Left ventricle myocardium inferior (tissue), 1 donor: ENCODE results near the gene GABRG2. TPM values are rescaled to one million over a fixed set of nuclear protein-coding genes. Genes with fewer than 3 reads are reported as not detected.

Experiments used
- DNase-seq: peaks from one replicate; pipeline ENCODE4 v3.0.0-alpha.2; 2020
- H3K27ac ChIP-seq: fragments of 200-600 bp; replicated peaks from 2 replicates; pipeline ENCODE4 v1.8.0; 2021
- H3K27me3 ChIP-seq: fragments of 200-600 bp; 2 replicates; pipeline ENCODE4 v1.8.0; 2021; ENCODE audit warnings: low read depth
- H3K36me3 ChIP-seq: fragments of 200-600 bp; 2 replicates; pipeline ENCODE4 v1.8.0; 2021
- H3K4me1 ChIP-seq: fragments of 200-600 bp; 2 replicates; pipeline ENCODE4 v1.8.0; 2021
- H3K4me3 ChIP-seq: fragments of 200-600 bp; 2 replicates; pipeline ENCODE4 v1.8.0; 2021; ENCODE audit warnings: mild to moderate bottlenecking, moderate library complexity
- H3K9me3 ChIP-seq: fragments of 200-600 bp; replicated peaks from 2 replicates; pipeline ENCODE4 v1.8.0; 2021
- intact Hi-C: fragments of 100-400 bp; cut with micrococcal nuclease; formaldehyde crosslinking; loops from one replicate; pipeline ENCODE4 v1.11.0; 2022
- total RNA-seq: library from RNA; stranded (reverse); fragmentation: NEBNext Ultra II Directional; extraction: Animal tissue kit (Norgen Biotek cat#: 25700); gene quantifications from one replicate; pipeline ENCODE4 v1.2.1, GENCODE V29; 2021
- TF ChIP-seq, protein P1 (sequence below): fragments of 200-600 bp; IDR thresholded peaks from 2 replicates; pipeline ENCODE4 v1.8.0; 2021; ENCODE audit warnings: antibody characterized with exemption, mild to moderate bottlenecking, borderline replicate concordance
- donor health status: DM: no; HTN: yes; CAD: no; lungs with severe emphysema.

The GABRG2 gene
- total RNA-seq, 1 donor from 2014 or later: not detected

DNA sequence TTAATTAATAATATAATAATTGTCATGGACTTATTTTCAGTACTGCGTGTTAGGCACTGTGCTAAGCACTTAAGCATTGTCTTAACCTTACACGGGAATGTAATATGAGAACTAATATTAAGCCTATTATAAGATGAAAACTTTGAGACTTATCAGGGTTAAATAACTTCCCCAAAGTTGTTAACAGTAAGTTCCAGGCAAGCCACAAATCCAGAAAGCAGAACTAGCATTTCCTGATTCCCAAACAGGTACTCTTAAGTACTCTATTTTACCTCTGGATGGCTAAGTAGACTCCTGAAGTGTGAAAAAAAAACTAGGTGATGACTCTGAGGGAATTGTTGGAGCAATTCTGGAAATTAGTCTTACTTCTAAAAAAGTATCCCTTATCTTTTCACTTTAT lies 23.8 kb downstream of the GABRG2 start:
- DNase-seq: no peak
- Histone ChIP-seq H3K9me3 (no peaks in the 10 kb centered on the region), H3K27ac (no peak overlapping the region), H3K36me3 (no peaks in the 10 kb centered on the region), H3K4me1 (no peaks in the 10 kb centered on the region), H3K27me3 (no peaks in the 10 kb centered on the region), H3K4me3 (no peak overlapping the region)
- intact Hi-C loops: no loop called here
- TF ChIP-seq, protein P1, sequence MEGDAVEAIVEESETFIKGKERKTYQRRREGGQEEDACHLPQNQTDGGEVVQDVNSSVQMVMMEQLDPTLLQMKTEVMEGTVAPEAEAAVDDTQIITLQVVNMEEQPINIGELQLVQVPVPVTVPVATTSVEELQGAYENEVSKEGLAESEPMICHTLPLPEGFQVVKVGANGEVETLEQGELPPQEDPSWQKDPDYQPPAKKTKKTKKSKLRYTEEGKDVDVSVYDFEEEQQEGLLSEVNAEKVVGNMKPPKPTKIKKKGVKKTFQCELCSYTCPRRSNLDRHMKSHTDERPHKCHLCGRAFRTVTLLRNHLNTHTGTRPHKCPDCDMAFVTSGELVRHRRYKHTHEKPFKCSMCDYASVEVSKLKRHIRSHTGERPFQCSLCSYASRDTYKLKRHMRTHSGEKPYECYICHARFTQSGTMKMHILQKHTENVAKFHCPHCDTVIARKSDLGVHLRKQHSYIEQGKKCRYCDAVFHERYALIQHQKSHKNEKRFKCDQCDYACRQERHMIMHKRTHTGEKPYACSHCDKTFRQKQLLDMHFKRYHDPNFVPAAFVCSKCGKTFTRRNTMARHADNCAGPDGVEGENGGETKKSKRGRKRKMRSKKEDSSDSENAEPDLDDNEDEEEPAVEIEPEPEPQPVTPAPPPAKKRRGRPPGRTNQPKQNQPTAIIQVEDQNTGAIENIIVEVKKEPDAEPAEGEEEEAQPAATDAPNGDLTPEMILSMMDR: no peak

DNA sequence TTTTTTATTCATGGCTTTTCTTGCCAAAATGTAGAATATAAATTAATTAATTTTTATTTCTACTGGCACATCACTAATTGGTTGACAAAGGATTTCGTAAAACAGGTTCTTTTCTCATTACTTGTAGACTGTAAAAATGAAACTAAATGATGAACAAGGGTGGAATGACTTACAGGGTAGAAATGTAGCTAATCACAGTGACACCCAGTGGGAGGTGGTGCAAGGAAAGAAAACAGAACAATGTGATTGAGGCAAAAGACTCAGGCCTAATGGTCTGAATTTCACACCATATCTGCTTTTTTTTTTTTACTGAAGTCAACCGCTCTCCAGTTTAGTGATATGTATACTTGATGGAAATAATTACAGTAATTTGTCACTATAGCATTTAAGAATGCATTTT lies 28.9 kb downstream of the GABRG2 start:
- Histone ChIP-seq H3K27ac (no peak overlapping the region), H3K9me3 (no peaks in the 10 kb centered on the region), H3K4me3 (no peak overlapping the region), H3K36me3 (no peaks in the 10 kb centered on the region), H3K27me3 (no peaks in the 10 kb centered on the region), H3K4me1 (no peaks in the 10 kb centered on the region)
- TF ChIP-seq, protein P1: no peak
- intact Hi-C loops: no loop called here
- DNase-seq: no peak

DNA sequence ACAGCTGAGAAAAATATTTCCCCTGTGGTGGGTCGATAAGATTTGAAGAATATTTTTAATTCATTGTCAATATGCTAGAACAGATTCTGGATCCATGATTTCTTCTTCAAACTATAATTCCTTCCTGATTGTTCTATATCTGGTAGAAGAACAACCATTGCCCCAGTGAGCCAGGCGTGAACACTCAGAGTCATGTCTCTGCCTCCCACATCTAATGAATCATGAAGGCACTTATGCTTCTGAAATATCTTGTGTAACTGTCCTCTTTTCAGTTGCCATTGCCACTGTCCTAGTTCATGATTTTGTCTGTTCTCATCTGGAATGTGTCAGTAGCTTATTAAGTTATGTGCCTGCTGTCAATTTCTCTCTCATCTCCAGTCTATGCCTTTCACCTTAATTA lies 40.0 kb downstream of the GABRG2 start:
- no peak for DNase-seq
- intact Hi-C loops: no loop called here
- Histone ChIP-seq H3K4me3 (no peak overlapping the region), H3K36me3 (no peaks in the 10 kb centered on the region), H3K27me3 (no peaks in the 10 kb centered on the region), H3K4me1 (no peaks in the 10 kb centered on the region), H3K27ac (no peak overlapping the region), H3K9me3 (no peaks in the 10 kb centered on the region)
- TF ChIP-seq, protein P1: no peak

DNA sequence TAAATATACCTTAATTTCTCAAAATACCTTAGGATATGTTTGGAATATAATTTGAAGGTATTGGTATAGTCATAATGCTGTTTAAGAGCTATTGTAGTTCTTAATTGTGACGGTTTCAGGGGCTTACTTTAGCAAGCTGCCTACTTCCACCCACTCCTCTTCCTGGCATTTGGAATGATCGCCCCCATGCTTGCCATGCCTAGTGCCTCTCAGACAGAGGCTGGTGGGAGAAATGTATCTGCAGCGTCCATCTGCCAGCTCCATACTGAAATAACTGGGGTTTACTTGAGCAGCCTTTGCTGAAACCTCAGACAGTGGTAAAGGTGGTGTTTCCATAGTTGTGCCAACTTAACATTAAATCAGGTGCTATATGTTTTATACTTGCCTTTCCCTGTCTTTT lies 52.2 kb downstream of the GABRG2 start:
- no peak for DNase-seq
- TF ChIP-seq, protein P1: no peak
- Histone ChIP-seq H3K9me3 (no peaks in the 10 kb centered on the region), H3K27ac (no peak overlapping the region), H3K4me1 (no peaks in the 10 kb centered on the region), H3K27me3 (no peaks in the 10 kb centered on the region), H3K36me3 (no peaks in the 10 kb centered on the region), H3K4me3 (no peak overlapping the region)
- intact Hi-C loops: no loop called here

DNA sequence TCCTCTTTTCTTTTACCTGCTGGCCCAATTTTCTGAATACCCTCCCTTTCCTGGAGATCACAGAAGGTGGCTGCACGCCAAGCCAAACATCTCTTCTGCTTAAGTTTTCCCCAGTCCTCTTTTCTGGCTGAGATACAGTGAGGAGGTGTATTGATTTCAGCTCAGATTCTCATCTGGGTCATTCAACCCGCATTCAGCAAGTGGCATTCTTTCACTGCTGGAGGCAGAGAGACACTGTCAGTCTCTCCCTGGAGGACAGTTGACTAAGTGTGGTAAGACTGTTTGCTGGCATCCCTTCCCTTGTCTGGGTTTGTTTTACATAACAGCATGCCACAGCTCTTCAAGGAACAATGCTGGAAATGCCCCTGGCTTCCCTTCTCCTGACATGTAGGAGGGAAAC lies 60.5 kb downstream of the GABRG2 start:
- TF ChIP-seq, protein P1: no peak
- Histone ChIP-seq H3K36me3 (no peaks in the 10 kb centered on the region), H3K4me1 (no peaks in the 10 kb centered on the region), H3K27me3 (no peaks in the 10 kb centered on the region), H3K4me3 (no peak overlapping the region), H3K9me3 (no peaks in the 10 kb centered on the region), H3K27ac (no peak overlapping the region)
- intact Hi-C loops: no loop called here
- DNase-seq: no peak

DNA sequence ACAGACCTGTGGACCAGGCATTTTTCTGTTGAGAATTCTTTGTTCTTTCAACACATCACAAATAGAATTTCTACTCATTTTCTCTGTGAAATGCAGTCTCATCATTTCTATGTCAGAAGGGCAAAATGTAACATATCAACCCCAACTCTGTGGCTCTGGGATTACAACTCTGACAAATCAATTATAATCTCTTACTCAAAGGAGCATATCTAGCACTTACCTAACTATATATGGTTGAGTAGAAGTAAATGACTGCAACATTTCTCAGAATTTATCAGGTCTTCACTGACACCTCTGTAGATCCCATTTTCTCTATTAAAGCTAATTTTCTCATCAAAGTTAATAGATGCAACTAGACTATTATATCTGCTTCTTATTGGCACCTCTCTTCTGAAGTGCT lies 64.8 kb downstream of the GABRG2 start:
- intact Hi-C loops: no loop called here
- no peak overlapping the region for H3K4me3 ChIP-seq
- H3K27me3 ChIP-seq: no peaks in the 10 kb centered on the region
- no peak for DNase-seq
- no peak overlapping the region for H3K27ac ChIP-seq
- no peaks in the 10 kb centered on the region for H3K4me1 ChIP-seq
- no peaks in the 10 kb centered on the region for H3K9me3 ChIP-seq
- TF ChIP-seq, protein P1: no peak
- no peaks in the 10 kb centered on the region for H3K36me3 ChIP-seq
